GM12891 (cell line): ENCODE results near the gene TMED9.

ENCODE experiments used
- PAX5 ChIP-seq: IDR thresholded peaks from 2 replicates; pipeline ENCODE4 v1.6.1; 2011; ENCODE audit warnings: low read length, moderate library complexity, mild to moderate bottlenecking; ENCODE audit not compliant: insufficient read depth, severe bottlenecking
- POLR2A ChIP-seq: IDR thresholded peaks from 2 replicates; pipeline ENCODE4 v1.6.1; 2011; ENCODE audit warnings: low read depth, low read length, control low read depth
- POLR2AphosphoS5 ChIP-seq: IDR thresholded peaks from 2 replicates; pipeline ENCODE4 v1.6.1; 2011; ENCODE audit warnings: low read depth, low read length, control low read depth
- POU2F2 ChIP-seq: IDR thresholded peaks from 2 replicates; pipeline ENCODE4 v1.6.1; 2011; ENCODE audit warnings: low read depth, mild to moderate bottlenecking, control low read depth, low read length, moderate library complexity
- SPI1 ChIP-seq: IDR thresholded peaks from 2 replicates; pipeline ENCODE4 v1.6.1; 2011; ENCODE audit warnings: low read depth, low read length, control low read depth
- TAF1 ChIP-seq: IDR thresholded peaks from 2 replicates; pipeline ENCODE4 v1.6.1; 2011; ENCODE audit warnings: low read depth, low read length, control low read depth

- no peak for TF ChIP-seq POLR2A
- TF ChIP-seq TAF1 = peak; percentile 61; the same call in 1 of the 2 replicates
- TF ChIP-seq PAX5 = no peak
- no peak for TF ChIP-seq POLR2AphosphoS5
- TF ChIP-seq POU2F2 = no peak; the same call in 1 of the 2 replicates
- TF ChIP-seq SPI1 = no peak
These were observed 37.4 kb upstream of the TMED9 start, which contains the start of gene FAM193B for GRCh38 chr5:177554474-177555111.
